Embryonic facial prominence (tissue), 1 donor: ENCODE results near the gene EXOSC10.
"Not testable (repeated sequence)": the region's sequence is repeated elsewhere in the genome, so short reads cannot be mapped to it uniquely, and the experiment has no call there.

Experiments
- DNase-seq: peaks from one replicate; pipeline ENCODE4 v3.0.0-alpha.2; 2016; ENCODE audit errors: extremely low spot score

The EXOSC10 gene

GRCh38 chr1:11109047-11109760 is 9.5 kb upstream of the EXOSC10 start:
- DNase-seq = no peak

DNA sequence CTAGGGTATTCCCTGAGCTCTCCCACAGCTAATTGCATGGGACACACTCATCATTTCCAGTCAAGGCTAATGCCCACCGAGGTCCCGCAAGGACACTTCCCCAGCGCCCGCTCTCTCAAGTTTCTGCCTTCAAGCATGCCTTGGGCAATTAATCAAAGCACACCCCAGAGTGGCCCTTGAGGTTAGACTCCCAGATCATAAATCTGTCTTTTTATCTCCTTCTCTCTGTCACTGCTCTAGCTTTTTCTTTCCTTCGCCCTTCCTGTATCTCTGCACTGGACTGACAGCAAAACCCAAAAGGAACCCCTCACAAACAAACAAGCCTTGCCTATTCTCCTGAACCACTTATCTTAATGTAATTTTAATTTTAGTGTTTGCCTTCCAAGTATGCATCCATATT is 7.9 kb upstream of the EXOSC10 start:
- DNase-seq = no peak

- no peak for DNase-seq
Observed at GRCh38 chr1:11105586-11105985, 5.9 kb upstream of the EXOSC10 start.

DNA sequence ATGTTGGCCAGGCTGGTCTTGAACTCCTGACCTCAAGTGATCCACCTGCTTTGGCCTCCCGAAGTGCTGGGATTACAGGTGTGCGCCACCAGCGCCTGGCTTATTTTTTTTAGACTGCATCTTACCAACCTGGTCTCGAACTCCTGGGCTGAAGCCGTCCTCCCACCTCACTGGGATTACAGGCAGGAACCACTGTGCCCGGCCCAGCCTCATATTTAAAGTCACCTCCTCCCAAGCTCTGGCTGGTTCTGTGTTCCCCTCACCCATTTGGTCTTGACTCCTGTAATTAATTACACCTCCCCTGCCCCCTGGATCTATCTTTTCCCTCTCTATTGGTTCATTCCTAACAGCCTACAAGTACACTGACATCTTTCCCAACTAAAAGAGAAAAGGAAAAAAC is 1.7 kb upstream of the EXOSC10 start:
- no peak for DNase-seq

DNA sequence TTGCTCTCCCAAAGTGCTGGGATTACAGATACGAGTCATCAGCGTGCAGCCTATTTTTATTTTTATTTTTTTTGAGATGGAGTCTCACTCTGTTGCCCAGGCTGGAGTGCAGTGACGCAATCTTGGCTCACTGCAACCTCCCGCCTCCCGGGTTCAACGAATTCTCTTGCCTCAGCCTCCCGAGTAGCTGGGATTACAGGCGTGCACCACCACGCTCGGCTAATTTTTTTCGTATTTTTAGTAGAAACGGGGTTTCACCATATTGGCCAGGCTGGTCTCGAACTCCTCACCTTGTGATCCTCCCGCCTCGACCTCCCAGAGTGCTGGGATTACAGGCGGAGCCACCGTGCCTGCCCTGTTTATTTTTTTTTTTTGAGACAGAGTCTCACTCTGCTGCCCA is 1.1 kb upstream of the EXOSC10 start:
- DNase-seq = not testable (repeated sequence)

DNA sequence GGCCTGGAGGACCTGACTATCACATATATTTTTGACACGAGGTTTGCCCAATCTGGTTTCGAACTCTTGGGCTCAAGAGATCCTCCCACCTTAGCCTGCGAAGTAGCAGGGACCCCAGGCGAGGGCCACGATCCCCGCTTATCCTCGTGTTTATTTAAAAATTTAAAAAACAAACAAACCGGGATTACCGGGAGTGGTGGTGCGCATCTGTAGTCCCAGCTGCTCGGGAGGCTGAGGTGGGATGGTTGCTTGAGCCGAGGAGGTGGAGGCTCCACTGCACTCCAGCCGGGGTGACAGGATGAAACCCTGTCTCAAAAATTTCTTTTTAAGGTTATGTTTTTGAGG is 452 bp upstream of the EXOSC10 start:
- no peak for DNase-seq

DNA sequence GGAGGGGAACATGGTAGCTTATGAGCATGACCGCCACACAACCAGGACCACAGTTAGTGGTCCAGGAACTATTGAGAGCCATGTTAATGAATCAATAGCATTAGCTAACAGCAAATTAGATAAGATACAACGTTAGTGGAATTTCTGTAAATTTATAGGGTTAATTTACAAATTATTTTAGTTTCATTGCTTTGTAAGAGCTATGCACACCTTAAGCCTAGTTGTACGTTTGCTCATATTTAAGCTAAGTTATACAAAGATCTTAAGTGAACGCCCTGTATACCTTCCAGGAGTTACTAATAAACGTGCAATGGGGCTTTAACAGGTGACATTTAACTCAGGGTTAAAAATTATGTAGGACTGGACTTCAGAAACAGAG is 749 bp downstream of the EXOSC10 start:
- DNase-seq = no peak

DNA sequence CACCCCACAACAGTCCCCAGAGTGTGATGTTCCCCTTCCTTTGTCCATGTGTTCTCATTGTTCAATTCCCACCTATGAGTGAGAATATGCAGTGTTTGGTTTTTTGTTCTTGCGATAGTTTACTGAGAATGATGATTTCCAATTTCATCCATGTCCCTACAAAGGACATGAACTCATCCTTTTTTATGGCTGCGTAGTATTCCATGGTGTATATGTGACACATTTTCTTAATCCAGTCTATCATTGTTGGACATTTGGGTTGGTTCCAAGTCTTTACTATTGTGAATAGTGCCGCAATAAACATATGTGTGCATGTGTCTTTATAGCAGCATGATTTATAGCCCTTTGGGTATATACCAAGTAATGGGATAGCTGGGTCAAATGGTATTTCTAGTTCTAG is 15.9 kb downstream of the EXOSC10 start:
- not testable (repeated sequence) for DNase-seq

DNA sequence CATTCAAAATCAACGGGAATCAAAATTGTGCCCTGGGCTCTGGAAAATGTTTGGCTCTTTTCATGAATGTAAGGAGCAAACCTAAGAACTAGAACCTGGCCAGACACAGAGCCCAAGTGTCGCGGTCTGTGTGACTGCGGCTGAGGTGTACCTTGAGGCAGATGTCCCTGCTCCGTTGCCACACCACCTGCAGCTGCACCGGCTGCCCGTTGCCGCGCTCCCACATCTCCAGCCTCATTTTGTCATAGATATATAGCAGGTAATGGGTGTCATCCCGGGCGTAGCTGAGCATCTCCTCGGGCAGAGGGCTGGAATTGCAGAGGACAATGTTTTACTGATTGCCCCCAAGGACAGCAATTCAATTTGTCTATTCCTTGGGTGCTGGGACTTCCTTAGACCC is 18.7 kb downstream of the EXOSC10 start:
- no peak for DNase-seq

DNA sequence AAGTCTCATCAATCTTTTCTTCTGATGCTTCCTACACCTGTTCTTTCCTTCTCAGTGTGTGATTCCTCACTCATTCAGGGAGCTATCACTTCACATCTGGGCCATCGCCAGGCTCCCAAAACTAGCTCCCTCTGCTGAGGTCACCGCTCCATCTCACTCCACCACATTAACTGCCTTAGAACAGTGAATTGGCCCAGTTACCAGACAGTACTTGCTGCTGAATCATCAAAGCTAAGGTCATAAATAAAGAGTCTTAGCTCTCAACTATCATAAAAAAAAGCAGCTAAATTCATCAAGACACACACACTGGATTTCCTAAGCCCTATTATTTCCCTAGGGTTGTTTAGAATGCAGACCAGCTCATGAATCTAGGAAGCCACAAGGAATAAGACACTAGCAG is 21.0 kb downstream of the EXOSC10 start:
- DNase-seq = no peak

- DNase-seq = not testable (repeated sequence)
Observed at GRCh38 chr1:11073398-11073797, 26.3 kb downstream of the EXOSC10 start.

DNA sequence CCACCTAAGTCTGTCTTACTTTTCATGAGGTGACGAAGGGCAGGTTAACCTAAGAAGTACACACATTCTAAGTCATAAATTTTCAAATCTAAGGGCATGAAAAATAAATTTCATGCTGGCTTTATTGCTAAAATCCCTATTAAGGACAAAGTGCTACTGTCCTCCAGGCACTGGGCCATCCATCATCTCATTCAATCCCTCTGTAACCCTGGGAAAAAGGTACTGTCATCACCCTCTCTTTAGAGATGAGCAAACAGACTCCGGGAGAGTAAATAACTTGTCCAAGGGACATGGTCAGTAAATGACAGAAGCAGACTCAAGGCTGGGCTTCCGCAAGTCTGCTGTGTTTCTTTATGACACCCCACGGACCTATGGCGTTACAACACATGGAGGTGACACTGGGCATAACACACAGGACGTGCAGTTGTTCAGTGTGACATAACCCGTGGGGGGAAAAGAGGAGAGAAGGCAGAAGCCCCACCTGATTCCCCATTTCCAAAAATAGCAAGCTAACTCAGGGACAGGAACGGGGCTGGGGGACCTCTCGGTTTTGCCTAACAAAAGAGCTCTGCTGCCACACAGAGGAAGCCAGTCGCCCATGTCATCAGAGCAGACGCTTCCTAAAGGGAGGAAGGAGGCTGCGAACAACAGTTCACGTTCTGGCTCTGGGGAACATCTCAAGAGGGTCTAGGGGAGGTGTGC is 27.3 kb downstream of the EXOSC10 start:
- no peak for DNase-seq

GRCh38 chr1:11071463-11072215 is 28.0 kb downstream of the EXOSC10 start:
- DNase-seq = no peak

- DNase-seq = no peak
Observed at GRCh38 chr1:11070876-11071275, 28.8 kb downstream of the EXOSC10 start.

DNA sequence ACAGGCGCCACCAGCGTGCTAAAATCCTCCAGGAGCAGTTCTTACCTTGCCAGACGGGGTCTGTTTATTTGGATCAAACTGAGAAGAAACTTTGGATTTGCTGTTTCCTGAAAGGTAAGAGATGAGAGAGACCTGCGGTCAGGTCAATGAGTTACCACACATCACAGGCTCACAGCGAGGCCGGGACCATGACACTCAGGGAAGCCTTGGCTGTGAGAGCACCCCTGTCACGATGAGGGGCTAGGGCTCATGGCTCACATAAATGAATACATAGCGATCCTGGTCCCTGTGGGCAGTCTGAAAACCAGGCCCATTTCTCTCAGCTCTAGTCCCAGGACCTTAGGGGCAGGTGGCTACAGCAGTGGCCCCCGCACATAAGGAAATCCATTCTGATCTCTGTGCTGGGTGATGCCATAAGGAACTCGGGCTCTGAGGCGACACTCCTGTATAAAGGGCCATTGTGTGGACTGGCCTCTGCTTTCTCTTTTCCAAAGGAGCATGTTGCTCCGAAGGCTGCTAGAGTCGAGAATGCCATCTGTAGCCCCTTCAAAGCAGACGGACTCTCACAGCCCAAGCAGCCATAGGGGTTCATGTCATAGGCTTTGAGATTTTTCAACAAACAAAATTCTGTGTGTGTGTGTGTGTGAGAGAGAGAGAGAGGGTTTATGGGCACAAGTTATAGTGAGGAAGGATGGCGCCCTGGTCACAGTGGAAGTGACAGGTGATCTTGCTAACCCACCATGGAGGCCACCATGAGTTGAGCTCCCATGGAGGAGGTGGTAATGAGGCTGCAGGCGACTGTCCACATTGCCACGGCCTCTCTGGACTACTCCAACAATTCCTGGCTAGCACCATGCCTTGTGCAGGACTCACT is 30.8 kb downstream of the EXOSC10 start:
- DNase-seq = no peak

- DNase-seq = no peak
Observed at GRCh38 chr1:11067716-11068599, 31.7 kb downstream of the EXOSC10 start.

GRCh38 chr1:11065796-11066195 is 33.9 kb downstream of the EXOSC10 start:
- no peak for DNase-seq

DNA sequence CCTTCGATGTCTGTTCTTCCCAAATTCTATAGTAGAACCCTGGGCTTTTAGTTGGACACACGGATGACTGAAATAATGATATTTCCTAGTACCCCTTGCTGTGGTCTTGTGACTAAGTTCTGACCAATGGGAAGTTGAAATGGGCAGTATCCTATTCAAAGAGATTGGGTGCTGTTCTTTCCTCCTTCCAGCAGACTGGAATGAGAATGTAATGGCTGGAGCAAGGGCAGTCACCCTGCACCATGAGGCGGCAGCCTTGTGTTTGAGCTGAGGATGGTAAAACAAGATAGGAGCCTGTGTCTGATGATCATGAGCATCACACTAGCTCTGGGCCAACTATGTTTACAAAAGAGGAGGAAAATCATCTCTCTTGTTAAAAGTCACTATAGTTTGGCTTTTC is 34.7 kb downstream of the EXOSC10 start:
- DNase-seq = no peak

- DNase-seq = not testable (repeated sequence)
Observed at GRCh38 chr1:11063937-11064537, 35.6 kb downstream of the EXOSC10 start.

DNA sequence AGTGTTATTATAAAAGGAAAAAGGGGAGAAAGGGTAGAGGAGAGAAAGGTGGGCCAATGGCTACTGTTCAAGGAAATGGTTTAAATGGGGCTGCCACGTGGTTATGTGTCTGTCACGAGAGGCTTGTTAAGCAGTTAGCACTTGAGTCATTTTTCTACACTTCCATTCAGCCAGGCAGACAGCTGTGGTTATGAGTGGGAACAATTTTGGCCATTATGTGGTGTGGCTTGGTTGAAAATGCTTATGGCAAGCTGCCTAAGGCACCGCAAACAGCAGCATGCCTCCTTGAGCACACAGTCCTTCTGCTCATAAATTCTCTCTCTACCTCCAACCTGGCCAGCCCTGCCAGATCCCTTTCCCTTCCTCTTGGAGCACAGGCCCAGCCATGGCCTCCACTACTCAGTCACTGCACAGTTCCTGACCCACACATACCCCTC is 36.7 kb downstream of the EXOSC10 start:
- DNase-seq = no peak
